Ectodermal cell (in vitro differentiated cells): ENCODE measurements around the gene RBM20.

Experiments
- H3K27ac ChIP-seq: 2 replicates; pipeline ENCODE4 v1.7.0; 2013; ENCODE audit warnings: mild to moderate bottlenecking, low read depth, low read length; ENCODE audit not compliant: insufficient read depth, poor library complexity, severe bottlenecking
- H3K27me3 ChIP-seq: 2 replicates; pipeline ENCODE4 v1.7.0; 2013; ENCODE audit warnings: mild to moderate bottlenecking, low read length; ENCODE audit not compliant: insufficient read depth, control insufficient read depth, poor library complexity, severe bottlenecking
- H3K36me3 ChIP-seq: one replicate; pipeline ENCODE4 v1.7.0; 2013; ENCODE audit warnings: low read length; ENCODE audit not compliant: control insufficient read depth, insufficient read depth
- H3K4me1 ChIP-seq: one replicate; pipeline ENCODE4 v1.7.0; 2013; ENCODE audit warnings: low read length; ENCODE audit not compliant: control insufficient read depth, insufficient read depth
- H3K4me3 ChIP-seq: 2 replicates; pipeline ENCODE4 v1.7.0; 2013; ENCODE audit warnings: low read depth, low read length, control low read depth; ENCODE audit not compliant: insufficient read depth
- H3K9me3 ChIP-seq: 2 replicates; pipeline ENCODE4 v1.7.0; 2013; ENCODE audit warnings: mild to moderate bottlenecking, low read length, moderate library complexity; ENCODE audit not compliant: control insufficient read depth
- WGBS, 2 experiments: methylation state at CpG; one replicate each; pipeline ENCODE4 v1.1.7; 2013; ENCODE audit warnings: missing lambda C conversion rate in 2 of 2; 5-methylcytosine and 5-hydroxymethylcytosine counted together

RBM20 gene

GRCh38 chr10:110792476-110793125 is 148.5 kb downstream of the RBM20 start:
- H3K27ac ChIP-seq = no peak overlapping the region
- no peaks in the 10 kb centered on the region for H3K36me3 ChIP-seq
- H3K4me1 ChIP-seq = peaks cover 14% of the 10 kb centered on the region
- no peaks in the 10 kb centered on the region for H3K27me3 ChIP-seq
- 95 to 96% methylated on average over 3 of the region's 3 CpGs for WGBS, 2 experiments
- H3K4me3 ChIP-seq = no peak overlapping the region
- no peaks in the 10 kb centered on the region for H3K9me3 ChIP-seq

DNA sequence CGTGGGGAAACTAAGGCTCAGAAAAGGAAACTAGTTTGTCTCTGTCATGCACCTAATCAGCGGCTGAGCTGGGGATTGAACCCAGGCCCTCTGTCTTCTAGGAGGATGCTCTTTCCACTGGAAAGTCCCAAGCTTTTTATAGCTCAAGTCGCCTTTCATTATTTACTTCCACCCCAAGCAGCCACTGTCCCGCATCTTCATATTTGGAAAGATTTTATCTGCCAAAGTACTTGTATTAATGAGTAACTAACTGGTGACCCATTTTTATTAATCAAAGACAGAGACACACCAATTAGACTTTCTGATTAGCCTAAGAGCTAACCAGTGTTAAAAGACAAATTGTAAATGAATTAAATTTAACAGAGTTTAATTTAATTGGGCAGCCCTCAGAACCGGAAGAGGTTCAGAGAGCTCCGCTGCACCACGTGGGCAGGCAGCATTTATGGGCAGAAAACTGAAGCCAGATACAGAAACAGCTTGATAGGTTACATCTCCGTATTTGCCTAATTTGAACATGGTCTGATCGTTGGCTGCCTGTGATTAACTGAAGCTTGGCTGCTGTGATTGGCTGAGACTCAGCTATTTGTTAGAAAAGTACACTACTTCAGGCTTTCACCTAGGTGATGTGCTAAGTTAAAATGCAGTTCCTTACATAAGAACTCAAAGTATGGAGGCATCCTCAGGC is 149.1 kb downstream of the RBM20 start:
- Histone ChIP-seq H3K36me3 (no peaks in the 10 kb centered on the region), H3K27me3 (no peaks in the 10 kb centered on the region), H3K4me3 (no peak overlapping the region), H3K9me3 (no peaks in the 10 kb centered on the region), H3K4me1 (peaks cover 14% of the 10 kb centered on the region), H3K27ac (no peak overlapping the region)
- 92 to 96% methylated on average over 9 of the region's 9 CpGs for WGBS, 2 experiments

DNA sequence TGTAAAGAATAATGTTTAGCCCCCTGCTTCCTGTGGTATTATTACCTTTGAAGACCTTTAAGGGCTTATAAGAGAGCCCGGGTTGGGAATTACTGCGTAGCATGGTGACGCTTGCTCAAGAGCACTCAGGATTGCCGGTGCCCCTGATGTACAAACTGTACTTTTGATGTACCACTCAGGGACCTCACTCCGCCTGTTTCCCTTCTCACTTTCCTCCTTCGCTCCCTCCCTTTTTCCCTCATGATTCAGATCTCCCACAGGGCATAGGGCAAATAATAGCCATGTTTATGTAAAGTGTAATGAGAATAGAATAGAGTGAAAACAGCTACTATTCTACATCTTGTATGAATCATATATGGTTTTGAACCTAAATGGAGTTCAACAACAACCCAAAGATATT is 149.8 kb downstream of the RBM20 start:
- H3K36me3 ChIP-seq = no peaks in the 10 kb centered on the region
- no peaks in the 10 kb centered on the region for H3K9me3 ChIP-seq
- H3K4me1 ChIP-seq = peaks cover 14% of the 10 kb centered on the region
- no peaks in the 10 kb centered on the region for H3K27me3 ChIP-seq
- H3K27ac ChIP-seq = no peak overlapping the region
- WGBS, 2 experiments = 90% methylated on average over 6 of the region's 6 CpGs
- H3K4me3 ChIP-seq = no peak overlapping the region

- Histone ChIP-seq H3K4me3 (no peak overlapping the region), H3K4me1 (peaks cover 14% of the 10 kb centered on the region), H3K9me3 (no peaks in the 10 kb centered on the region), H3K27ac (no peak overlapping the region), H3K36me3 (no peaks in the 10 kb centered on the region), H3K27me3 (no peaks in the 10 kb centered on the region)
- WGBS, 2 experiments = 68 to 71% methylated on average over 4 of the region's 4 CpGs
Measured at GRCh38 chr10:110794808-110795207, 150.7 kb downstream of the RBM20 start.

- Histone ChIP-seq H3K27me3 (no peaks in the 10 kb centered on the region), H3K27ac (no peak overlapping the region), H3K36me3 (no peaks in the 10 kb centered on the region), H3K4me1 (peaks cover 14% of the 10 kb centered on the region), H3K9me3 (no peaks in the 10 kb centered on the region), H3K4me3 (no peak overlapping the region)
- 90 to 92% methylated on average over 10 of the region's 10 CpGs for WGBS, 2 experiments
Measured at GRCh38 chr10:110797416-110797815, 153.3 kb downstream of the RBM20 start.

GRCh38 chr10:110798340-110798739 is 154.2 kb downstream of the RBM20 start:
- no peaks in the 10 kb centered on the region for H3K9me3 ChIP-seq
- H3K27ac ChIP-seq = no peak overlapping the region
- no peaks in the 10 kb centered on the region for H3K27me3 ChIP-seq
- peaks cover 14% of the 10 kb centered on the region for H3K4me1 ChIP-seq
- WGBS, 2 experiments = 97 to 98% methylated on average over 2 of the region's 2 CpGs
- no peaks in the 10 kb centered on the region for H3K36me3 ChIP-seq
- no peak overlapping the region for H3K4me3 ChIP-seq

DNA sequence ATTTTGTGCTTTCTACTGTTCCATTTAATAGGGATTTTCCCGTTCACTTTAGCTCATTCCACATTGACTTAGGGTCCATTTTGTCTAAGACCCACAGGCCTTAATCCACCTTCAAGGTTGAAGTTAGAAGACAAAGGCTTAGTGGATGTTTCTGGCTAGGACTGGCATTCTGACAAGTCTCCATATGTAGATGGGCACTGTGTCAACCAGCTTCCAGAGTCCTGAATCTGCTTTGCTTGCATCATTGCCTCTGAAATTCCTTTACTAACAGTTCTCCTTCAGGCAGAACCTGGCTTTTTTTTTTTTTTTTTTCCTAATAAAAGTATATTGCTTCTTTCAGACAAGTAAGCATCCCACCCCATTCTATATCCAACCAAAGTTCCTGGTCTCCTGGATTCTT is 158.0 kb downstream of the RBM20 start:
- no peaks in the 10 kb centered on the region for H3K27me3 ChIP-seq
- H3K36me3 ChIP-seq = no peaks in the 10 kb centered on the region
- 100% methylated on average over 1 of the region's 1 CpG; no CpG with 5 or more reads in 1 of the 2 experiments for WGBS, 2 experiments
- H3K4me1 ChIP-seq = no peaks in the 10 kb centered on the region
- H3K4me3 ChIP-seq = no peak overlapping the region
- H3K9me3 ChIP-seq = no peaks in the 10 kb centered on the region
- no peak overlapping the region for H3K27ac ChIP-seq

GRCh38 chr10:110802551-110803238 is 158.6 kb downstream of the RBM20 start:
- Histone ChIP-seq H3K27ac (no peak overlapping the region), H3K4me1 (no peaks in the 10 kb centered on the region), H3K4me3 (no peak overlapping the region), H3K9me3 (no peaks in the 10 kb centered on the region), H3K36me3 (no peaks in the 10 kb centered on the region), H3K27me3 (no peaks in the 10 kb centered on the region)
- WGBS, 2 experiments = 71 to 75% methylated on average over 5 of the region's 7 CpGs

DNA sequence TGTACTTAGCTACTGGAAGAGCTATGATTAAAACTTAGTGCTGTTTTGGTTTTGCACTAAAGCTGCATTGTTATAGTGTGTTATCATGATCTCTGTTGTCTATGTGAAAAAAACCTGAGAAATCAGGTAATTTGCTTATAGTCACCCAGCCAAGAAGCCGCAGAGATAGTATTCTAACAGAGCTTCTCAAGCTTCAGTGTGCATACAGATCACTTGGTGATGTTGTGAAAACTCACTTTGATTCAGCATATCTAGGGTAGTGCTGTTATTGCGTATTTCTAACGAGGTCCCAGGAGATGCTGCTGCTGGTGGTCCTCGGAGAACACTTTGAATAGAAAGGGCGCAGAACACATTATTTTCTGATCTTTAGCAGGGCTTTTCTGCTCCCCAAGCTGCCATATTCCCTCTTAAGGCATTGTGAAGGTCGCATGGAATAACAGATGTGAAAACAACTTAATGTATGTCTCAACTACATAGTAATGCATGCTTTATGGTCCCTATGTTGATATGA is 159.2 kb downstream of the RBM20 start:
- H3K9me3 ChIP-seq = no peaks in the 10 kb centered on the region
- H3K27ac ChIP-seq = no peak overlapping the region
- no peaks in the 10 kb centered on the region for H3K4me1 ChIP-seq
- no peaks in the 10 kb centered on the region for H3K27me3 ChIP-seq
- no peaks in the 10 kb centered on the region for H3K36me3 ChIP-seq
- H3K4me3 ChIP-seq = no peak overlapping the region
- WGBS, 2 experiments = 94 to 97% methylated on average over 6 of the region's 6 CpGs

- Histone ChIP-seq H3K4me3 (no peak overlapping the region), H3K4me1 (no peaks in the 10 kb centered on the region), H3K27ac (no peak overlapping the region), H3K36me3 (no peaks in the 10 kb centered on the region), H3K9me3 (no peaks in the 10 kb centered on the region), H3K27me3 (no peaks in the 10 kb centered on the region)
- 46 to 49% methylated on average over 6 of the region's 6 CpGs for WGBS, 2 experiments
Measured at GRCh38 chr10:110803830-110804338, 159.7 kb downstream of the RBM20 start.
